Astrocyte (in vitro differentiated cells and primary cell): ENCODE results near the gene ST6GALNAC6.

Source experiments
- EZH2 ChIP-seq: IDR thresholded peaks from 2 replicates; pipeline ENCODE4 v1.6.1; 2012; ENCODE audit warnings: mild to moderate bottlenecking, low read length, inconsistent platforms; ENCODE audit not compliant: insufficient read depth
- TF ChIP-seq, protein P1 (sequence below): IDR thresholded peaks from 2 replicates; pipeline ENCODE4 v1.5.1; 2011; ENCODE audit warnings: low read depth, mild to moderate bottlenecking, inconsistent platforms, low read length, moderate library complexity; ENCODE audit not compliant: insufficient read depth

DNA sequence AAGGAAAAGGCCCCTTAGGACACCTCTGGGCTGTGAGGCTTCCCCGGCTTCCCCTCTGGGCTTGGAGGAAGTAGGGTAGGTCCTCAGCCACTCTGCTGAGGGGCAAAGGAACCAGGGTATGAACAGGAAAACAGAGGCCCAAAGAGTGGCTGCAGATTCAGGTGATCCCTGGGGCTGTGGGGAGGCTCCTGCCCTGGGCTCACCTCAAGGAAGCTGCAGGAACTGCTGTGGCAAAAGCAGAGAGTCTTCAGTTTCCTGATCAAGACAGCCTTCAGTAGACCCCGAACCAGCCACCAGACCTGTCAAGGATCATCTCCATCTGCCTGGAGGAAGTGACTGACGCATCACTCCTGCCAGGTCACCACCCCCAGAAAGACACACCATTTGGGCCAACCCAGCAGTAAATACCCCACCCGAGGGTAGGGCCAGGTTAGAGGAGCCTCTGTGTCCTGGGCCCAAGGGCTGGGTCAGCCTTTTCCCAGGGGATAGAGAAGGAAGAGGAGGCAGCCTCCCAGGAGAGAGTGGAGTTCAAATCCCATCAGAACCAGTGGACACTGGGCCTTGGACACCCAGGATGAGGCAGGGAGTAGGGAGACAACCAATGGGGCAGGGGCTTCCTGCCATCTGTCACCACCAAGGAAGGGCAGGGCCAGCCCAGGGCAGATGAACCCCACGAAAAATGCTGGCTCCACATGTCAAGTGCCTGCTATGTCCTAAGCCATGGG, 5.8 kb upstream of the ST6GALNAC6 start:
- TF ChIP-seq, protein P1, sequence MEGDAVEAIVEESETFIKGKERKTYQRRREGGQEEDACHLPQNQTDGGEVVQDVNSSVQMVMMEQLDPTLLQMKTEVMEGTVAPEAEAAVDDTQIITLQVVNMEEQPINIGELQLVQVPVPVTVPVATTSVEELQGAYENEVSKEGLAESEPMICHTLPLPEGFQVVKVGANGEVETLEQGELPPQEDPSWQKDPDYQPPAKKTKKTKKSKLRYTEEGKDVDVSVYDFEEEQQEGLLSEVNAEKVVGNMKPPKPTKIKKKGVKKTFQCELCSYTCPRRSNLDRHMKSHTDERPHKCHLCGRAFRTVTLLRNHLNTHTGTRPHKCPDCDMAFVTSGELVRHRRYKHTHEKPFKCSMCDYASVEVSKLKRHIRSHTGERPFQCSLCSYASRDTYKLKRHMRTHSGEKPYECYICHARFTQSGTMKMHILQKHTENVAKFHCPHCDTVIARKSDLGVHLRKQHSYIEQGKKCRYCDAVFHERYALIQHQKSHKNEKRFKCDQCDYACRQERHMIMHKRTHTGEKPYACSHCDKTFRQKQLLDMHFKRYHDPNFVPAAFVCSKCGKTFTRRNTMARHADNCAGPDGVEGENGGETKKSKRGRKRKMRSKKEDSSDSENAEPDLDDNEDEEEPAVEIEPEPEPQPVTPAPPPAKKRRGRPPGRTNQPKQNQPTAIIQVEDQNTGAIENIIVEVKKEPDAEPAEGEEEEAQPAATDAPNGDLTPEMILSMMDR = no peak
- TF ChIP-seq EZH2 = no peak
